Neuron (in vitro differentiated cells): ENCODE data around the gene LY9.

Experiments used
- H2AFZ ChIP-seq: one replicate; pipeline ENCODE4 v1.6.1; 2013; ENCODE audit warnings: low read depth, mild to moderate bottlenecking, inconsistent platforms, low read length, moderate library complexity
- H3K27me3 ChIP-seq: one replicate; pipeline ENCODE4 v1.6.1; 2013; ENCODE audit warnings: low read length; ENCODE audit not compliant: insufficient read depth
- H3K36me3 ChIP-seq: one replicate; pipeline ENCODE4 v1.6.1; 2013; ENCODE audit warnings: low read length; ENCODE audit not compliant: insufficient read depth
- H3K4me1 ChIP-seq: one replicate; pipeline ENCODE4 v1.6.1; 2013; ENCODE audit warnings: low read length; ENCODE audit not compliant: insufficient read depth
- H3K4me3 ChIP-seq: 2 replicates; pipeline ENCODE4 v1.5.1; 2013; ENCODE audit warnings: mild to moderate bottlenecking, low read length, moderate library complexity
- H3K9me3 ChIP-seq: one replicate; pipeline ENCODE4 v1.6.1; 2013; ENCODE audit warnings: low read length

LY9 gene

DNA sequence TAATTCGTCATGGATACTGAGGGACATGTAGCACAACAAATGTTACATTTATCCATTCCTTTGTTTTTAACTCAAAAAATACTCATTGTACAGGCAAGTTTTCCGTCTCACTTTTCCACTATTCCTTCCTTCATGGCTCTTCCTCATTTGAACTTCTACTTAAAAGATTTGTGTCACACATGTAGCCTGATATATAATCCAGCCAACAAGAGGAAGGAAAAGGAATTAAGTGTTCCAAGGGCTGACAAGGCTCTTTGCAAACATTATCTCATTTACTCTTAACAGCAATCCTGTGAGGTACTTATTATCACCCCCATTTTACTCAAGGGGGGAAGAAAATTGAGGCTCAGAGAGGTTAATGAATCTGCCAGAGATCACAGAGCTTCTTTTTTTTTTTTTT lies 43.8 kb downstream of the LY9 start:
- H3K36me3 ChIP-seq: no peaks in the 10 kb centered on the region
- peaks cover 3% of the 10 kb centered on the region for H3K27me3 ChIP-seq
- H2AFZ ChIP-seq: no peak overlapping the region
- H3K9me3 ChIP-seq: no peaks in the 10 kb centered on the region
- H3K4me3 ChIP-seq: no peak overlapping the region
- no peaks in the 10 kb centered on the region for H3K4me1 ChIP-seq

DNA sequence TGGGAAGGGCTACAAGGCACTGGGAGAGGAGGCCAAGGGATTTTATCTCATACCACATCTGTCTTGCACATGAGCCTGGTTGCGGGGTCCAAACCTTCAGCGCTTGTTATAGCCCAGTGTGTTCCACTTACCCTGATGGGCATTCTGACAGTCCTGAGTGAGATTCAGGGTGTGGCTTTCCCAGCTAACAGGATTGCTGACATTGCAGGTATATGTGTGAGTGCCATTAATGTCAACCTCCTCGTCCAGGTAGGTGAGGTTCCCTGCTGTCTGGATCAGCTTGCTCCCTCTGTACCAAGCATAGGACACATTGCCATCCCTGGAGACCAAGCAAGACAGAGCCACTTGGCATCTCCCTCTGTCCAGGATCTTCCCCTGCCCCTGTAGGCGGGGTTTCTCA lies 45.1 kb downstream of the LY9 start:
- H3K9me3 ChIP-seq: no peaks in the 10 kb centered on the region
- no peak overlapping the region for H2AFZ ChIP-seq
- H3K4me3 ChIP-seq: no peak overlapping the region

DNA sequence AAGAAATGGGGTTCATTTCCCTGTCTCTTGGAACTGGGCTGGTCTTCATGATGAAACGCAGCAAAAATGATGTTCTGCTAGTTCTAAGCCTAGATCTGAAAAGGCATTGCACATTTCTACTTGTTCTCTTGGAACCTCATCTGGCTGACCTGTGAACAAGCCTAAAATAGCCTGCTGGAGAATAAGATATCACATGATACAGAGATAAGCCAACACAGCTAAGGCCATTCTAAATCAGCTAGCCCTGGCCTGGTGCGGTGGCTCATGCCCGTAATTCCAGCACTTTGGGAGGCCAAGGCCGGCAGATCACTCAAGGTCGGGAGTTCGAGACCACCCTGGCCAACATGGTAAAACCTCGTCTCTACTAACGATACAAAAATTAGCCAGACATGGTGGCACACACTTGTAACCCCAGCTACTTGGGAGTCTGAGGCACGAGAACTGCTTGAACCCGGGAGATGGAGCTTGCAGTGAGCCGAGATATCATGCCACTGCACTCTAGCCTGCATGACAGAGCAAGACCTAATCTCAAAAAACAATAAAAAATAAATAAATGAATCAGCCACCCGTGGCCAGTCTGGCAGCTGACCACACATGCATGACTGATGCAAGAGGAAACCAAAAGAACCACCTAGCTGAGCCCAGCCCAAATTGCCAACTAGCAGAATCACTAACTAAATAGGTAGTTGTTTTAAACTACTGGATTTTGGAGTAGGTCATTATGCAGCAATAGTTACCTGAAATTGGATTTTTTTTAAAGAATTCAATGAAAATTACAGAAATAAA lies 48.7 kb downstream of the LY9 start:
- H2AFZ ChIP-seq: no peak overlapping the region
- peaks cover 3% of the 10 kb centered on the region for H3K27me3 ChIP-seq
- no peaks in the 10 kb centered on the region for H3K4me1 ChIP-seq
- H3K36me3 ChIP-seq: no peaks in the 10 kb centered on the region
- H3K9me3 ChIP-seq: no peaks in the 10 kb centered on the region
- H3K4me3 ChIP-seq: no peak overlapping the region

More for the DNA sequence above, 45.1 kb downstream of the LY9 start:
- no peaks in the 10 kb centered on the region for H3K36me3 ChIP-seq
- H3K4me1 ChIP-seq: no peaks in the 10 kb centered on the region
- peaks cover 3% of the 10 kb centered on the region for H3K27me3 ChIP-seq

DNA sequence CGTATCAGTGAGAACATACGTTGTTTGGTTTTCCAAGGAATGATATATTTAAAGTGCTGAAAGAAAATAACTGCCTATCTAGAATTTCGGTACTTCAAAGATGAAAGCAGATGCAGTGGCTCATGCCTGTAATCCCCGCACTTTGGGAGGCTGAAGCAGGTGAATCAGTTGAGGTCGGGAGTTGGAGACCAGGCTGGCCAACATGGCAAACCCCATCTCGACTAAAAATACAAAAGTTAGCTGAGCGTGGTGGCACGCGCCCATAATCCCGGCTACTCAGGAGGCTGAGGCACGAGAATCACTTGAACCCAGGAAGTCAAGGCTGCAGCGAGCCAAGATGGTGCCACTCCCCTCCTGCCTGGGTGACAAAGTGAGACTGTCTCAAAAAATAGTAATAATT lies 50.3 kb downstream of the LY9 start:
- H3K4me1 ChIP-seq: no peaks in the 10 kb centered on the region

DNA sequence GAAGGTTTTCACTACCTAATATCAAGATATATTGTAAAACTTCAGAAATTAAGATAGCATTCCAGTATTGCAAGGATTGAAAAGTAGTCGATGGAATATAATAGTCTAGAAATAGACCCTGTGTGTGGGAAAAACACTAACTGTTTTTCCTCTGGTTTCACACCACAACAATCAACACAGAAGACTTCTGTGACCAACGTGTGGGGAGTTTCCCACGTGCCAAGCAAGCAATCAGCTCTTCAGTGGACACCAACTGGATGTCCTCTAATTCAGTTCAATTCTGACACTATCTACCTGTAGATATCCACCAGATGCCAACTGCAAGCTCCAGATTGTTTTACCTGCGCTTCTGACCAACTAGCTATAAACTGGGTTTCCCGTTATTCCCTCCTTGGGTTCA lies 54.6 kb downstream of the LY9 start:
- H2AFZ ChIP-seq: no peak overlapping the region
- no peaks in the 10 kb centered on the region for H3K36me3 ChIP-seq
- no peaks in the 10 kb centered on the region for H3K4me1 ChIP-seq
- peaks cover 4% of the 10 kb centered on the region for H3K27me3 ChIP-seq
- H3K9me3 ChIP-seq: no peaks in the 10 kb centered on the region
- no peak overlapping the region for H3K4me3 ChIP-seq

More for the DNA sequence above, 50.3 kb downstream of the LY9 start:
- no peak overlapping the region for H3K4me3 ChIP-seq
- H3K27me3 ChIP-seq: peaks cover 7% of the 10 kb centered on the region
- H2AFZ ChIP-seq: no peak overlapping the region
- no peaks in the 10 kb centered on the region for H3K9me3 ChIP-seq
- H3K36me3 ChIP-seq: no peaks in the 10 kb centered on the region

DNA sequence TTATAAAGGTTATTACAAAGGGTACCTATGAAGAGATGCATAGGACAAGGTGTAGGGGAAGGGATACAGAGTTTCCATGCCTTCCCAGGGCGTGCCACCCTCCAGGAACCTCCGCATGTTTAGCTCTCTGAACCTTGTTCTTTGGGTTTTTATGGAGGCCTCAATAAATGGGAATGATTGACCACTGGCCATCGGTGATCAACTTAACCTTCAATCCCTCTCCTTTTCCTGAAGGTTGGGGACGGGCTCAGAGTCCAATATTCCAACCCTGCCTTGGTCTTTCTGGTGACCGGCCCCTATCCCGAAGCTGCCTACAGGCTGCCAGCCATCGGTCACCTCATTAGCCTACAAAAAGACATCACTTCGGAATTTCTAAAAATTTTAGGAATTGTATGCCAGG lies 55.0 kb downstream of the LY9 start:
- H3K4me3 ChIP-seq: no peak overlapping the region
- no peak overlapping the region for H2AFZ ChIP-seq
- H3K4me1 ChIP-seq: no peaks in the 10 kb centered on the region
- no peaks in the 10 kb centered on the region for H3K9me3 ChIP-seq
- H3K36me3 ChIP-seq: no peaks in the 10 kb centered on the region
- H3K27me3 ChIP-seq: peaks cover 4% of the 10 kb centered on the region

DNA sequence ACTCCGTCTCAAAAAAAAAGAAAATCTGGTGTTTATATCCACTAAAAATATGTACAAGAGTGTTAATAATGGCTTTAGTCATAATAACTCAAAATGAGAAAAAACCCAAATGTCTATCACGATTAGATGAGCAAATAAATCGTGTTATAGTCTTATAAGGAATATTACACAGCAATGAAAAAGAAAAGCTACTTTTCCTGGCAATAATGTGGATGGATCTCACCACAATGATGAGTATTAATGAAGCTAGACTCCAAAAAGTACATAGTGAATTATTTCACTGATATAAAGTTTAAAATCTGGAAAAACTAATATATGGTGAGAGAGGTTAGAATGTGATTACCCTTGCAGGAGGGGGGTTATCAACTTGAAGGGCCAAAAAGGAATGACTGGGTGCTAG lies 57.0 kb downstream of the LY9 start:
- Histone ChIP-seq H3K27me3 (peaks cover 4% of the 10 kb centered on the region), H3K4me3 (no peak overlapping the region), H3K4me1 (no peaks in the 10 kb centered on the region)

DNA sequence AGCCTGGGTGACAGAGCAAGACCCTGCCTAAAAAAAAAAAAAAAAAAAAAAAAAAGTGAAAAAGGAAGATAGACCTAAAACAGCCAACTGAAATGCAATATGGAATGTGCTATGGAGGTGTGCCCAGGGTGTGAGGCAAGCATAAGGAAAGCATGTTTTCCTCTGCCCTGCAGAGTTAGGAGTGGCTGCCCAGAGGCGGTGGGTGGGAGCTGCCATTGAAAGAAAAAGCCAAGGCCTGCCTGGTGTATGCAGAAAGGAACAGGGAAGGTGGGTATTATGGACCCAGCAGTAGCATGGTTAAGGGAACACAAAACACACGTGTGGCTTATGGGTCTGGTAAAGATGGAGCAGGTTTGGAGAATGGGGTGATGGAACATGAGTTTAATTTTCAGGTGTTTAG lies 57.8 kb downstream of the LY9 start:
- Histone ChIP-seq H2AFZ (no peak overlapping the region), H3K9me3 (no peaks in the 10 kb centered on the region), H3K4me1 (no peaks in the 10 kb centered on the region), H3K27me3 (peaks cover 4% of the 10 kb centered on the region), H3K4me3 (no peak overlapping the region), H3K36me3 (no peaks in the 10 kb centered on the region)

More for the DNA sequence above, 57.0 kb downstream of the LY9 start:
- Histone ChIP-seq H2AFZ (no peak overlapping the region), H3K9me3 (no peaks in the 10 kb centered on the region), H3K36me3 (no peaks in the 10 kb centered on the region)

DNA sequence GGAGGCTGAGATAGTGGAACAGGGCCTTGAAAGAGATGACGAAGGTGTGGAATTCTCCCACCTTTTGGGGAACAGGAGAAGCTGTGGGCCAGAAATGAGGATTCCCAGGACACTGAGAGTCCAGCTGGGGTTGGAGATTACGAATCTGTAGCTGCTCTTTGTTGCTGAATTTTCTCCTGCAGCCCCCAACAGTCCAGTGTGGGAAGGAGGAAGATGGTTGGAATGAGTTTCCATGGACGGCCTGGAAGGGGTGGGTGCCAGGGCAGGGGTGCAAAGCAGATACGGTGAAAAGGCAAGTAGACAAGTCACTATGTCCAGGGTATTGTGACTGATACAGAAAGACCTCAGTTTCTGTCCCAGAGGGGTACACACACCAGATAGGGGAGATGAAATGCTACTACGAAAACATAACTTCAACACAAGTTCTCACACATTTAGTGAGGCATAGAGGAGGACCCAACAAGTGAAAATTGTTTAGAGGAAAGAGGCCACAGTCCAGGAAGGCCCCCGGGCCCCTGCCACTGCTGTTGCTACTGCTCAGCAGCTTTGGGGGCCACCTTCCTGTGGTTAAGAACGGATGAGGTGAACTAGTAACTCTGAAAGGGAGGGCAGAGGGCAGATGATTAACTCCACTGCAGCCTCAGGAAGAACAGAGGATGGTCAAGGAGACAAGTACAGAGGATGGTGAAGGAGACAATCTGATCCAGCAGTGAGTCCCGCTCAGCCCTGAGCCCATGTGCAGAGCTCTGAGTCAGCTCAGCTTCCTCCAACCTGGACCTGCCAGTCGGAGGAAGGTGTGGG lies 59.4 kb downstream of the LY9 start:
- H3K4me1 ChIP-seq: no peaks in the 10 kb centered on the region
- no peaks in the 10 kb centered on the region for H3K36me3 ChIP-seq
- no peak overlapping the region for H2AFZ ChIP-seq
- H3K4me3 ChIP-seq: no peak overlapping the region
- no peaks in the 10 kb centered on the region for H3K9me3 ChIP-seq
- peaks cover 4% of the 10 kb centered on the region for H3K27me3 ChIP-seq

DNA sequence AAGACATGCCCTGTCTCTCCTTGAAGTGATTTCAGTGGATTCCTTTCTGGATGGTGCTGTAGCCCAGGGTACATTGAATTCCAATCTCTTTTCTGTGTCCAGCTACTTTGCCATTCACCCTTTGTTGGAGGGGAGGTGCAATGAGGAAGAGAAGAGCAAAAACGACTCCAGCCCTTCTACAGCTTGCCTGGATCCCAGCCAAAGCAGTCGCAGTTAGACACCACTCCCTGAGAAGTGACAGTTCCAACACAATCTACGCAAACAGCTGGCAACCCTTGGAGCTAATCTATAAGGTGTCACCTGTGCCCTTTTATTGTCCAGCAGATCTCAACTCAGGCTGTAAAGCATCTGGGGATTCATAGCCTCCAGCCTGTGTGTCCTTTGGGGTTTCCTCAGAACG lies 62.1 kb downstream of the LY9 start:
- no peaks in the 10 kb centered on the region for H3K36me3 ChIP-seq
- peaks cover 4% of the 10 kb centered on the region for H3K27me3 ChIP-seq
- no peak overlapping the region for H2AFZ ChIP-seq
- no peak overlapping the region for H3K4me3 ChIP-seq
- no peaks in the 10 kb centered on the region for H3K4me1 ChIP-seq
- H3K9me3 ChIP-seq: no peaks in the 10 kb centered on the region

DNA sequence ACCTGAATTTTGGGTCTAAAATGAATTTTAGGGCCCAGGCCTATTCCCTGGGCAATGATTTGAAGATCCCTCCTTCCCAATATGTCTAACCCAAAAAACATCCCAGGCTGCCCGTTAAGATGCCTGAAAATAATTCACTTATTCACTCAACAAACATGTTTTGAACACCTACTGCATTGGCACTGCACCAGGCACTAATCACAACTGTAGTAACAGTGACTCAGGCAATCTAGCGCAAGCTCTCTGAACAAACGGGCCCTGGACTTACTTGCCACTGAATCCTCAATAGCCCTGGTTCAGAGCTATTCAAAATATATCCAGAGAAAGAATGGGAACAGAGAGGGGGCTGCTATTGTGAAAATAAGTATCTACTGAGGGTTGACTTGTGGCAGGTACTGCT lies 62.5 kb downstream of the LY9 start:
- Histone ChIP-seq H3K9me3 (no peaks in the 10 kb centered on the region), H3K36me3 (no peaks in the 10 kb centered on the region), H3K4me3 (no peak overlapping the region), H2AFZ (no peak overlapping the region), H3K27me3 (peaks cover 4% of the 10 kb centered on the region), H3K4me1 (no peaks in the 10 kb centered on the region)

DNA sequence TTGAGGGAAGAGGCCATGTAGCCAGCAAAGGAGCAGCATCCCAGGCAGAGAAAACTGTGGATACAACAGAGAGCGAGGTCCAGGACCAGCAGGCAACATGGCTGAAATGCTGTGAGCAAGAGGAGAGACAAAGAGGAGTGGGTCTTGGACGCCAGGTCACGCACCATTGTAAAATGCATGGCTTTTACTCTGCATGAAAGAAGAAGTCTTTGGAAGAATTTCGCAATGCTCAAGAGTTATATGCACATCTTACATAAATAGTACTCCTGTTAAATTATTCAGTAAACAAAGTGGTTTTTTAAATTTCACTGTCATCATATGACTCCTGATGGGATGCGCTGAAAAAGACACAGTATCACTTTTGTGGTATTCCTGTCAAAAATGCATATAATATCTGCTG lies 63.2 kb downstream of the LY9 start:
- Histone ChIP-seq H3K4me3 (no peak overlapping the region), H3K27me3 (peaks cover 4% of the 10 kb centered on the region), H3K4me1 (no peaks in the 10 kb centered on the region), H3K36me3 (no peaks in the 10 kb centered on the region), H3K9me3 (no peaks in the 10 kb centered on the region), H2AFZ (no peak overlapping the region)

DNA sequence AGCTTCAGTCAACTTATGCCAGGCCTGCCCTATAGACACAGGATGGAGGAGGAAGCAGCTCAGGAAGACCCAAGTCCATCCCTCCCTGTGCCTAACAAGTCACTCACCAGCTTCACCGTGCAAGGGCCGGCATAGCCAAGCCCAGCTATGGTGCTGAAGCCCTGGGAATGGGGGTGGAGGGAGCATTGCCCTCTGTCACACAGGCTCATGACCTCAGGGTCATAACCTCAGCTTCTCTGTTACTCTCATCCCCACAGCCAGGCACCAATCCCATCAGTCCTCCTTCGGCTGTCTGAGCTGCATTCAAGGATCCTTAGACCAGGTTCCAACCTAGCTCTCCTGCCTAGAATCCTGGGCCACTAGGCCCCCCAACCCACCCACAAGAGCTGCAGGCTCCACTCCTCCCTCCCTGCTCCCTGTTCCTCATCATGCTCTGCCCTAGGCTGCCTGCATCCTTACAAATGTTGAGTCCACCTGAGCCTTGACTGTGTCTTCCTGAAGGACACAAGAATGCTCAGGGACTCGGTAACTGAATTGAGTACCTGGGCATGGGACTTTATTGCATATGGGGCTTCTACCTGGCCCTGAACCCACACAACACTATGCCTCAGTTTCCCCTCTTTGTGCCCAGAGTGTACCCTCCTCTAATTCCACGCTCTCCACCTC lies 65.0 kb downstream of the LY9 start:
- H3K27me3 ChIP-seq: peaks cover 4% of the 10 kb centered on the region
- H3K4me1 ChIP-seq: no peaks in the 10 kb centered on the region
- H3K4me3 ChIP-seq: no peak overlapping the region
- H3K36me3 ChIP-seq: no peaks in the 10 kb centered on the region
- H2AFZ ChIP-seq: no peak overlapping the region
- no peaks in the 10 kb centered on the region for H3K9me3 ChIP-seq
